Mammary epithelial cell (primary cell): ENCODE data around the gene LY9.

ENCODE experiments used
- CTCF ChIP-seq, 2 donors: IDR thresholded peaks in 1 of 2; conservative IDR thresholded peaks in 1 of 2; 2 replicates each; pipeline ENCODE4 v1.5.1; 2011 to 2012; ENCODE audit warnings: inconsistent platforms in 2 of 2, low read length in 2 of 2, mild to moderate bottlenecking in 2 of 2, control low read depth in 1 of 2, low read depth in 1 of 2; ENCODE audit not compliant: insufficient read depth in 1 of 2; ENCODE audit errors: extremely low read depth in 1 of 2
- EZH2 ChIP-seq: IDR thresholded peaks from 2 replicates; pipeline ENCODE4 v1.6.1; 2012; ENCODE audit warnings: low read length, inconsistent platforms, borderline replicate concordance

GRCh38 chr1:160850541-160850940 is 54.6 kb downstream of the LY9 start:
- TF ChIP-seq CTCF (conservative IDR thresholded peaks at IDR 0.05 in 1 of 2, IDR thresholded peaks at IDR 0.05 in 1 of 2; ENCODE audit: extremely low read depth in 1 of 2, insufficient read depth in 1 of 2, low read depth in 1 of 2, low read length in 2 of 2) (no peak), EZH2 (no peak)
